Peyer's patch (tissue), 4 donors: Measurements from ENCODE around the gene UTS2R.

Source experiments
- CTCF ChIP-seq, 6 experiments: fragments of 450-650 bp in 4 of 6; fragments of 200-600 bp in 2 of 6; sonication (generic) in 1 of 6; IDR thresholded peaks; one replicate each; pipeline ENCODE4 v1.5.1; 2017 to 2019; ENCODE audit warnings: antibody characterized with exemption in 6 of 6, mild to moderate bottlenecking in 3 of 6, moderate library complexity in 1 of 6
- POLR2A ChIP-seq, 2 donors: fragments of 450-650 bp; IDR thresholded peaks; one replicate each; pipeline ENCODE4 v1.5.1; 2017; ENCODE audit warnings: antibody characterized with exemption in 2 of 2, mild to moderate bottlenecking in 2 of 2, moderate library complexity in 2 of 2

DNA sequence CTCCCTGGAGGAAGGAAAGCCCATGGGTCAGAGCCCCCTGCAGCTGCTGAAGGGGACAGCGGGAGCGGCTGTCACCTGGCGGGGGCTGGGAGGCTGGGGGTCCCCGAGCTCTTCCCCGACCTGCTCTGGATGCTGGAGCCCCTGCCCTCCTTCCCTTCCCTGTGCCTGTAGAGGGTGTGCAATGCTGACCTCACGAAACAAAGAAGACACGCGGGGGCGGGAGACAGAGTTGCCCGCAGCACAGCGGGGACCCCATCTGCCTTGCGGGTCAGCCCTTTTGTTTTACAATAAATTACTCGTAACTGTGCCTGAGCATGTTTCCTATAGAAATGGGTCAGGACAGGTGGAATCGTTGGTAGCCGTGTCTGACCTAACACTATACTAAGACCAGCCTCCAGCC, 44.3 kb upstream of the UTS2R start:
- TF ChIP-seq POLR2A (IDR thresholded peaks at IDR 0.05) (no peak), CTCF (IDR thresholded peaks at IDR 0.05) (no peak)
